GM21423 (cell line): ENCODE data around the gene CAPRIN2.

ENCODE experiments used
- ATAC-seq: cut with Tn5 transposase; IDR thresholded peaks from one replicate; pipeline ENCODE4 v1.9.1; 2021; ENCODE audit warnings: mild to moderate bottlenecking, moderate library complexity; ENCODE audit not compliant: unreplicated experiment

The CAPRIN2 gene

DNA sequence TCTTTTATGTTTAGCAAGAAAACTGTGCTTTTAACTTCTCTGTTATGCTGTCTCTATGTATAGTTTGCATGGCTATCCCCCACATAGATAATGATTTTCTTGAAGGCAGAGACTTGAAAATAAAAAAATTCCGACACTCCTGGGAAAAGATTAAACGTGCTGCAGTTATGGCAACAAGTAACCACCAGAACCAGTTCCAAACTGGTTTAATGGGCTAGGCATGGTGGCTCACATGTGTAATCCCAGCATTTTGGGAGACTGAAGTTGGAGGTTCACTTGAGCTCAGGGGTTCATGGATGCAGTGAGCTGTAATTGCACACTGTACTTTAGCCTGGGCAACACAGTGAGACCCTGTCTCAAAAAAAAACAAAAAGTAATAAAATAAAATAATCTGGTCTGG lies 15.1 kb upstream of the CAPRIN2 start:
- no peak for ATAC-seq

DNA sequence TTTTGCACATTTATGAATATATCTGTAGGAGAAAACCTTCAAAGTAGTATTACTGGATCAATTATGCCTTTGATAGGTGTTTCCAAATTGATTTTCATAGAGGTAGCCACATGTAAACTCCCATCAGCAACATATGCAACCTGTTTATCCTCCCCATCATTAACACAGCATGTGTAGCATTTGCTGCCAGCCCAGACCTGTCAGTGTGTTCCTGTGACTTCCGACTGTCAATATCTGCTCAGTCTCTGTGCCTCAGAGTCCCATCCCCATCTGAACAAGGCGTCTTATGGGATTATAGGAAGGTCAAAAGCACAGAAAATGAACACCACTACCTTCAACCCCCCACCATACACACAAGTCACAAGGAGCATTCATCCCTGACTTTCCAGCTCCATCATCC lies 9.5 kb upstream of the CAPRIN2 start:
- no peak for ATAC-seq

DNA sequence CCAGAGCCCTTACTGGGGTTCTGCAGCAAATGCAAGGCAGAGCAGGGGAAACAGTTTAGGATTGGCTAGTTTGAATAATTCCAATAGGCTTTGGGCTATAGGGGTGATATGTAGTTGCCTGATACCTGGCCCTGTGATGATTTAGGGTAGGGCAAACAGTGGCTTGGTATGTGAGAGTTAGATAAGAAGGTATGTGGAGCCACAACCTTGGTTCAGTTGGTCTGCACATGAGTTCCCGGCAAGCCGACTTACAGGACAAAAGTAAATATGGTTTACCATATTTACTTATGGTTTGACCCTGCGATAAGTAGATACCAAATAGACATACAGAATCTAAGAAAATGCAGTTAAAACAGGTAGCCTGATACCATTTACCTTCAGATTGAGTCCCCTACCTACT lies 8.3 kb upstream of the CAPRIN2 start:
- ATAC-seq: no peak

- ATAC-seq: no peak
These were observed 7.0 kb upstream of the CAPRIN2 start for GRCh38 chr12:30761730-30762129.

DNA sequence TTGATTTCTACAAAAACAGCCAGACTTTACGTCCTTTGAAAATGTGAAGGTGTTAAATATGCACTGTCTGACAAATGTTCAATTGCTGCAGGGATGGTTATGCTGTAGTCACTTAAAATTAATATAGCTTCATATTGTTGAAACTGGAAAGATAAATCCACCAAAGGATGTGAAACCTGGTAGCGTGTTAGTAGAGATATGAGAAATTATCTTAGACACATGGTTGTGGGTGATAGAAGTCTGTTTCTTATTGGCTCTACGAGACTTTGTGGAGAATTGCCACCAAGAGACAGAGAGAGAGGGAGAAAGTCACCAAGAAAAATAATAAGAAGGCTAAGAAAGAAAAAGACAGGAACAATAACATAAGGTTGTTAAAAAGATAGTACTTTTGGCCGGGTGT lies 2.6 kb upstream of the CAPRIN2 start:
- ATAC-seq: no peak

DNA sequence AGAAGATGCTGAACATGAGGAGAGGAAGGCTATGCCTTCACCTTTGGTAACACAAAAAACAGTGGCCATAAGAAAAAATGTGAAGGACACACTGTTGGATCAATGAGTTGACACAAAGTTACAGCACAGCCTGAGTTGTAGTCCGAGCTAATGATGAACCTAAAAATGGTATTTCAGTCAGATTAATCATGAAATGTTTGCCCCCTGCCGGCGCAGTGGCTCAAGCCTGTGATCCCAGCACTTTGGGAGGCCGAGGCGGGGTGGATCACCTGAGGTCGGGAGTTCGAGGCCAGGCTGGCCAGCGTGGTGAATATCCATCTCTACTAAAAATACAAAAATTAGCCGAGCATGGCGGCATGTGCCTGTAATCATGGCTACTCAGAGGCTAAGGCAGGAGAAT lies 1.3 kb upstream of the CAPRIN2 start:
- ATAC-seq: no peak

- ATAC-seq: no peak
These were observed 628 bp upstream of the CAPRIN2 start for GRCh38 chr12:30755395-30755762.

- no peak for ATAC-seq
These were observed 385 bp downstream of the CAPRIN2 start for GRCh38 chr12:30754383-30754749.

- ATAC-seq: no peak
These were observed 884 bp downstream of the CAPRIN2 start for GRCh38 chr12:30753751-30754382.

DNA sequence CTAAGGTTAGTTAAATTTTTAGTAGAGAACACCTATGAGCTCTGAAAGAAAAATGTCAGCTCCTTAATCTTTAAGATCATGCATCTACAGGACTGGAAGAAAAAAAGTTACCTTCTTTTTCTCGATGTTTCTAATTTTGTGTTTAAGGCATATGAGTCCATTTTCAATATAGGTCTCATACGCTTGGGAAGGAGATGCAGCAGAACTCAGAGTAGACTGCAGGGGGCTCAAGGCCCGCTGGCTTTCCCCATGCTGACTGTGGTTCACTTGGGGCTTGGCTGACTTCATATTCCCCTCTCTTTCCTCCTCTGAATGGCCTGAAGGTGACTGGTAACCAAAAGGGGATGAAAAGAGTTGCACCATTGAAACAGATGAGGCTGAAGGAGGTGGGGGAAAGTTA lies 1.5 kb downstream of the CAPRIN2 start:
- no peak for ATAC-seq

GRCh38 chr12:30752255-30752654 lies 2.5 kb downstream of the CAPRIN2 start:
- ATAC-seq: no peak

DNA sequence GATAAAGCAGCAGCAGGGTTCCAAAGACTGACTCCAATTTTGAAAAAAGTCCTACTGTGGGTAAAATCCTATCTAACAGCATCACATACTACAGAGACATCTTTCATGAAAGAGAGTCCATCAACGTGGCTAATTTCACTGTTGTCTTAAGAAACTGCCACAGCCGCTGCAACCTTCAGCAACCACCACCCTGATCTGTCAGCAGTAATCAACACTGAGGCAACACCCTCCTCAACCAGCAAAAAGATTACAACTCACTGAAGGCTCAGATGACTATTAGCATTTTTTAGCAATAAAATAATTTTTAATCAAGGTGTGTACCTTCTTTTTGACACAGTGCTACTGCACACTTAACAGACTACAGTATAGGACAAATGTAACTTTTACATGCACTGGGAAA lies 6.6 kb downstream of the CAPRIN2 start:
- no peak for ATAC-seq

DNA sequence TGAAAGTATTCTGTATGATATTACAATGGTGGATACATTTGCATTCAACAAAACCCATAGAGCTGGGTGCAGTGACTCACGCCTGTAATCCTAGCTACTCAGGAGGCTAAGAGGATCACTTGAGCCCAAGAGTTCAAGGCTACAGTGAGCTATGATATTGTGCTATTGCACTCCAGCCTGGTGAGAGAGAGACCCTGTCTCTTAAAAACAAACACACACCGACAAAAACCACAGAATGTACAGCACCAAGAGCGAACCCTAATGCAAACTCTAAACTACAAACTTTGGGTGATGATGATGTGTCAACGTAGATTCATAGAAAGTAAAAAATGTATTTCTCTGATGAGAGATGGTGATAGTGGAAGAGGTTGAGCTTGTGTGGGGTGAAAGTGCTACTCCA lies 8.6 kb downstream of the CAPRIN2 start:
- ATAC-seq: no peak

- no peak for ATAC-seq
These were observed 10.4 kb downstream of the CAPRIN2 start for GRCh38 chr12:30744321-30744720.

GRCh38 chr12:30740274-30740673 lies 14.5 kb downstream of the CAPRIN2 start:
- ATAC-seq: no peak

- ATAC-seq: no peak
These were observed 15.7 kb downstream of the CAPRIN2 start for GRCh38 chr12:30739020-30739419.

DNA sequence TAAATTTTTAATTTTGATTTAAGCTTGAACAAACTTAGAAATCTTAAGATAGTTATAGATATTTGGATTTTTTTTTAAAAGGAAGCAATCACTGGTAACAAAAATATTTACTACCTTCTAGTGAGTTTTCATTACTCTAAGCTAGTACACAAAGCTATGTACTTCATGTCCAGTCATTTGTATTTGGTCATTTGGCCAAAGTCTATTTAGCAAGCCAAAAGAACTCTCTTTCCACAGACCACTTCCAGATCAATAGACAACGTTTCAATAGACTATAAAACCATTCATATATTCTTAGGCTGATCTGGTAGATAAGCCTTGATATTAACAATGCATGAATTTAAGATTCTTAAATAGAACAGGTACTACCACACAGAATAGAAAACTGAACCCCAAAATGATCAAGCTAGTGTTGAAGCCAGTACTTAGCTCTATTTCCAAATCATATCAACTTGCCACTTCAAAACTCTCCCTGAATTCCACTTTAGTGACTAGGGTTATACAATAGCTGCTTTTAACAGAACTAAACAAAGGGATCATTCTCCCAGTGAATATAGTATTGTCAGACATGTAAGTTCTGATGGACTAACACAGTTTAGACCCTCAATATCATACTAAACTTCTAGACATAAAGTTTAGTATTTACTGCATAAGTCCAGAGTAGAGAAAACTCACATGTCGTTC lies 21.7 kb downstream of the CAPRIN2 start:
- no peak for ATAC-seq

- no peak for ATAC-seq
These were observed 24.7 kb downstream of the CAPRIN2 start for GRCh38 chr12:30730011-30730410.

DNA sequence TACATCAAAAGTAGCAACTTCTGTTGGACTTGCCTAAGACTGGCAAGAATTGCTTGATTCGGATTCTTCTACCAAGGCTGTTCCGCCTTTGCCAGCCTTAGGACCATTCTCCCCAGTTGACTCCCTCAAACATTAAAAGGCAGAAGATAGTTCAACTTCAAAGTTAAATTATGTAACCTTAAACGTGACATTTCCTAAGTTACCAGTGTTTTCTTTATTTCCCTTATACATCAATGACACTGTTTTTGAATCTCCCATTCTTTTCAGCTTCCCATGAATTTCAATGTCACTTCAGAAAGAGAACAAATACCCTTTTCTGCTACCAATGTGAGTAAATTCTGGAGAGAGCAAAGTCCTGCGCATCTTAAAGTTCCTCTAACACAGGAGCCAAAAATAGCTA lies 25.2 kb downstream of the CAPRIN2 start:
- ATAC-seq: no peak

DNA sequence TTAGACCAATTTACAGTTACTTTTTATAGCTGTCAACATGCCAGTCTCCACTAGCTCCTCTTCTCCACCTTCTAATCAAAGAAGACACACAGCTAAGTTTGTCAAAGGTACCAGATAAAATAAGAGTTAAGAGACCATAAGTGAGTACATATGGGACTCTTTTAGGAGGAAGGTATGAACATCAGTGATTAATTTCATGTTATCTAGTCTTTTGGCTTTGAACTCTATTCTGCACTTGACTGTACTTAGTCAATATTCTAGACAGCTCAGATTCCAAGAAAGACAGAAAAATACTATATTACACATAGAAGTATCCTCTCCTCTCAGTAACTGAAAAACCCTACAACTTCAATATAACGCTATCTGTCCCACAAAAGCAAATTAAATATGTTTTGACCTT lies 28.1 kb downstream of the CAPRIN2 start:
- no peak for ATAC-seq

- no peak for ATAC-seq
These were observed 29.0 kb downstream of the CAPRIN2 start for GRCh38 chr12:30725739-30726138.

DNA sequence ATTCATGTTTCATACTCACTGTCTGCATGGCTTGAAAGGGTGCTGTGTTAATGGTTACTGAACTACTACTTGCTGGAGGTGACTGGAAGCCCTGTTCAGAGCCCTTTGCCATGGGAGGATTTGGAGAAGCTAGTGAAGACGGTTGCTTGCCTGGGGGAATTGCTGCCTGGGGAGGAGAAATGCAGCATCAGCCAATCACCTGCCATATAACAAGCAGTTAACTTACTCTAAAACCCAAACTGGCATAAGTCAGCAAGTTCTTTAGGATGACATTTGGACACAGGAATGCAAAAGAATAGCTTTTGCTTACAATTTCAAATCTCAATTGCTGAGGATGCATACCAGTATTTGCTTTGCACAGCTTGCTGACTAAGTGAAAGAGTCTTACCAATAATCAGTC lies 35.7 kb downstream of the CAPRIN2 start:
- ATAC-seq: no peak
